ENCODE measurements around the gene CTNNA1.
"Not testable (repeated sequence)": the region's sequence is repeated elsewhere in the genome, so short reads cannot be mapped to it uniquely, and the experiment has no call there.

Gene CTNNA1

DNA sequence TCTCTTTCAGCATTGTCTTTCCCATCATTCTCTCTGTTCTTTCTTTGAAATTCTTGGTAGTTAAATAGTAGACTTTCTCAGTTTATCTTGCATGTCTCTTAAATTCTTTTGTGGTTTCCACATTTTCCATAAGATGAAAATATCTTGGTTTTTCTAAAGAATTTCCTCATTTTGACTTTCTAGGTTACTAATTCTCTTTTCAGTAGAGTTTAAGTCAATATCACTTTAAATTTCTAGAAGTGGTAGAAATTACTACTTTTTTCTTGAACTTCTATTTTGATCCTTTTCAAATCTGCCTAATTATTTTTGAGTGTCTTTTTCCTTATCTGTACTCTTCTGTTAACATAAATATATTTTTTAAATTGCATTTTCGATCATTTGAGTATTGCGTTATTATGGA is 145.5 kb downstream of the CTNNA1 start:
- DNase-seq (ENCODE audit: low read depth in 2 of 2) = no peak

DNA sequence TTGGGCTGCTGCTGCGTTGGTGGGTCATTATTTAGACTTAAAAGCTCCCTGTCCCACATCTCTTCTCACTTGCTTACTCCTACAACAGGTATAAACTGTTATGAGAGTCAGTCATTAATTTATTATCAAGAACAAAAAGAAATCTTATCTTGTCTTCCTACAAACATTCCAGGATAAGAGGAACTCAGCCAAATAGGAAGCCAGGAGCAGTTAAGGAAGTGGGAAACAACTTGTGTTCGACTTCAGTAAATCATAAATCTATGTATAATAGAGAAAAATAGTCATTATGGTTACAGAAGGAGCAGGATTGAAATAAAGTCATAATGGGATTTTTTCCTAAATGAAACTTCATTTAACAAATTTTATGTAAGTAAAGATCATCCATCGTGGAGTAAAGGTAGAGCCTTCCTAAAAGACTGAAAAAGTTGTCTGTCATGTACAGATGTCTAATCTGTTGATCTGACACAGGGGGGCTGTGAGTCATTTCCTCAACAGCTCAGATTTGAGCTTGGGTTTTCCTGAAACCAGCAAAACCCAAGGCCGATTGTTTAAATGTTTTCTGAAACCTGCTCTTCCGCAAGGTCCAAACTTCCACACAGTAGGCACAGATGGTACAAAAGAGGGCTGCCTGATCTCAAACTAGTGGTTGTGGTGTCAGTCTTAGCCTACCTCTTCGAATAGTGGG is 147.2 kb downstream of the CTNNA1 start:
- peak in 1 of 2 donors; percentile 22 for DNase-seq (ENCODE audit: low read depth in 2 of 2)

DNA sequence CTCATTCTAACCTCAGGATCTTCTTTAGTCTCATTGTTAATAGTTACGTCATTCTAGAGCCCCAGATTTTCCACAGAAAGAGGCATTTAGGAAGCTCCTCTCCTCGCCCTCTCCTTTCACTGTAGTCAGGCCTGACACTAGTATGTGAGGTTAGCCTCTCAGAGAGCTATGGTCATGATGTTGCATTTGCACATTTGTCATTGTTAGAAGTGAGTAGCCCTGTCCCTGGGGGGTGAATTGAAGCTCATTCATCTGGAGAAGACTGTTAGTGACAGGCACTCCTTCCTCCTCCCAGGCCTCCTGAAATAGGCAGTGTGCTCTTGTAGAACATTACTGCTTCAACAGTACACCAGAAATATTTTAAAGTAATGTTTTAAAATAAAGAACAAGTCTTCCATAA is 148.5 kb downstream of the CTNNA1 start:
- DNase-seq (ENCODE audit: low read depth in 2 of 2) = no peak

DNA sequence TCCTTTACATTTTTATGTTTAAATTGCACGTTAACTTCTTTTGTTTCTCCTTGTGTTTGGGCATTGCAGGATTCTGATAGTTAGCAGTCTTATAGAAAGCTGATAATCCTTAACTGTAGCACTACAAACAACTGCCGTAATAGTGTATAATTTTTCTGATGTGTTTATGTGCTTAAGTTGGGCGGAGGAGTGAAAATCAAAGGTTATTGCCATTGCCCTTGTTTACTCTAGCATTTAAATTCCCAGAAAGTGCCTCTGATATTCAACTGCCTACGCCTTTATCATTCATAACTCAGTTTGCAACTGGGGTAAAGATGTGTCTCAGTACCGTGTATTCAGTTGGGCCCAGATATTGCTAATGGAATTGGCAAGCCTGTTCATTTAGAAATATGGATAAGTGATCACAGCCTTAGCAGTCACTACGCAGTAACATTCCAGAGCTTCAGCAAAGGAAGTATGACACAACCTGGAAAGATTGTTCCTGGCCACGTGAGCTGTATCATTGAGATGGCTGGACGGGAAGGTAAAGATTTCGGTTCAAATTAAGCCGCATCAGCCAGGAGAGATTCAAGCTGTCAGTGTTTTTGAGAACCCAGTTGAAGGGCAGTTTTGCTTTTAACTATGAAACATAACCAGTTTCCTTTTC is 150.0 kb downstream of the CTNNA1 start:
- no peak for DNase-seq (ENCODE audit: low read depth in 2 of 2)

DNA sequence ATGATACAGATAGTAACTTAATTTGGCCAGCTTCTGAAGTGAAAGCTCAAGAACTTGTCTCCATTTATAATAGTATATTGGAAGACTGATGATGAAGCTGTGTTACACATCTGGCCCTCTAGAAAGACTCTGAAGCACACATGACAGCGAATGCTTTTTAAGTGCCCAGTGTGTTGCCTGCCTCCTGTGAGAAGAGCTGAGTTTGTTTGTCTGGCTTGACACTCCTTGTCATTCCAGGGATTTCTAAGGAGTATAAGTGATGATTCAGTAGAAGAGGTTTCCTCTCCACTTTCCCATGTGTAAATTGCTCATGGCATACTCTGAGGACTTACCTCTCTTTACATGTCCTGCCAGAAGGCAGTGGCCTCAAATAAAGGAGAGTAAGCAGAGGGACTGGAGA is 152.3 kb downstream of the CTNNA1 start:
- DNase-seq (ENCODE audit: low read depth in 2 of 2) = no peak

DNA sequence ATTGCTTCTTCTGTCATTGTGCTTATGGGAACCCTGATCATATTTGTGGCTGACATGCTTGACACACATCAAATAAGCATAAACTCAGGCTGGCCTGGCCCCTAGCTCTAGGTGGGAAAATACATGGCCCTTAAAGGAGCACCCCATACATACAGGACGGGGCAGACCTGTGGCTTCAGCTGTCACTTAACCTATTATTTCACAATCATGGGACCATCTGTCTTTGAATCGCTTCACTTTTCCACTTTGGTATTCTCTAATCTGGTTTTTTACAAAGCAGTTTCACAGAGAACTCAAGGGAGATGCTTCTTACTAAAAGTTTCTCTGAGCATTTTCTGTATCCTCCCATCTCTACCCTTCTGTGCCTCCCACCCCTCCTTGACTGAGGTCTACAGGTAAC is 156.5 kb downstream of the CTNNA1 start:
- no peak for DNase-seq (ENCODE audit: low read depth in 2 of 2)

DNA sequence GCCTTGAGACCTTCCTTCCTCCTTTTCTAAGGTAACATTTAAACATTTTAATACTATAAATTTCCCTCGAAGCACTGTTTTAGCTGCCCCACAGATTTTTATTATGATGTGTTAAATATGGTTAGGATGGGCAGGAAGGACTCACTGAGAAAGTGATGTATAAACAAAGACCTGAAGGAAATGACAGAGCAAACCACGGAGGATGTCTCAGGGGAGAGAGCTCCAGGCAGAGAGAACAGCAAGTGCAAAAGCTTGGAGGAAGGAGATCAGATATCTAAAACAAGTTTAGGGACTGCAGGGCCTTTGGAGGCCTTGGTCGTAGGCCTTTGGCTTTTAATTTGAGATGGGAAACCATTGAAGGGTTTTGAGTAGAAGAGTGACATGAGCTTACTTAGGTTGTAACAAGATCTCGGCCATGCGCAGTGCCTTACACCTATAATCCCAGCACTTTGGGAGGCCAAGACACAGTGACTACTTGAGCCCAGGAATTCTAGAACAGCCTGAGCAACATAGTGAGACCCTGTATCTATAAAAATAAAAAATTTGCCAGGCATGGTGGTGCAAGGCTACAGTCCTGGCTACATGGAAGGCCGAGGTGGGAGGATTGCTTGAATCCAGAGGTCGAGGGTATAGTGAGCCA is 157.4 kb downstream of the CTNNA1 start:
- no peak for DNase-seq (ENCODE audit: low read depth in 2 of 2)

DNA sequence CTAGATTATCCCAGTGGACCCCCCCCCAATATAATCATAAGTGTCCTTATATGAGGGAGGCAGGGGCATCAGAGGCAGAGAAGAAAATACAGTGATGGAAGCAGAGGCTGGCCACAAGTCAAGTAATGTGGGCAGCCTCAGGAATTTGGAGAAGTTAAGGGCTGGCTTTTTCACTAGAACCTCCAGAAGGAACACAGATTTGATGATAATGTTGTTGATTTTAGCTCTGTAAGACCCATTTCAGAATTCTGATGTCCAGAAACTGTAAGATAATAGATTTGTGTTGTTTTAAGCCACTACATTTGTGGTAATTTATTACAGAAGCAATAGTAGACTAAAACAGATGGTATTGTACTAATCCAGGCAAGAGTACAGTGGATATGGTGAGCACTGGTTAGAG is 158.2 kb downstream of the CTNNA1 start:
- no peak for DNase-seq (ENCODE audit: low read depth in 2 of 2)

DNA sequence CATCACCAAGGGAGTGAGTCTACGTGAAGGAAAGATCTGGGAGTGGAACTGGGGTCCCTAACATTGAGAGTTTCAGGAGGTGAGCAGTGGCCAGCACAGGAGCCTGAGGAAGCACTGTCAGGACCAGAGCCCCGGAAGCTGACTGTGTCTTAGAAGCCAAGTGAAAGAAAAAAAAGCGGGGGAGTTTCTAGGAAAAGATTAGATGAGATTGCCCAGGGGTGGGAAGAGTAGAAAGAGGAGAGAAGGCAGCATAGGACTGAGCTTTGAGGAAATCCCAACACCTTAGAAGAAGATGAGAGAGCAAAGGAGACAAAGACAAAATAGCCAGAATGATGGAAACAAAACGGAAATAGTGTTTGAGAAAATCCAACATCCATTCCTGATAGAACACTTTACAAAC is 158.9 kb downstream of the CTNNA1 start:
- no peak for DNase-seq (ENCODE audit: low read depth in 2 of 2)

DNA sequence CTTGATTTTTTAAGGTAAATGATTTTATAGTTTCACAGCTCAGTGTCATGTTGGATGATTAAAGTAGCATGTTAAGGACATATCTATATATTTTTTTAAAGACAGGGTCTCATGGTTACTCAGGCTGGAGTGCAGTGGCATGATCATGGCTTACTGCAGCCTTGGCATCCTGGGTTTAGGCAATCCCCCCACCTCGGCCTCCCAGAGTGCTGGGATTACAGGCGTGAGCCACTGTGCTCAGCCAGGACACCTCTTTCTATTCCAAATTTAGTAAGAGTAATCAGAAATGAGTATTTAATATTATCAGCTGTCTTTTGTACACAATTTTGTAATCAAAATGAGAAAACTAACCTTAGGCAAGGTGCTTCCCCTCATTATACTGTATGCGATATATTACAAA is 160.5 kb downstream of the CTNNA1 start:
- DNase-seq (ENCODE audit: low read depth in 2 of 2) = no peak

DNA sequence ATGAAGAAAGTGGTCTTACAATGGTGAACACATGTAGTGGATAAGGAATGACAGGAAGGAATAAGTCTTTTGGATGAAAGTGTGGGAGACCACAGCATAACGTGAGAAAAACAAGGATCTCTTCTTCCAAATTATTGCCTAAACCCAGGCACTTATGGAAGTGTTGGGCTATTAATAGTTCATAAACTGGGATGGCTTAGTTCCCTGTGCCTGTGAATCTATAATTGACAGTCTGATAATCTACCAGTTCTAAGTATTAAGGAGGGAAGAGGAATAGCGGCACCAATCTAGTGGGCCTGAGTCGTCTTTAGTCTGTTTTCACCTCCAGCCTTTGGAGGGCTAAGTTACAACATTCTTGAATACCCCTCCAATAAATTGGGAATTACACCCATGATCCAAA is 161.1 kb downstream of the CTNNA1 start:
- no peak for DNase-seq (ENCODE audit: low read depth in 2 of 2)

DNA sequence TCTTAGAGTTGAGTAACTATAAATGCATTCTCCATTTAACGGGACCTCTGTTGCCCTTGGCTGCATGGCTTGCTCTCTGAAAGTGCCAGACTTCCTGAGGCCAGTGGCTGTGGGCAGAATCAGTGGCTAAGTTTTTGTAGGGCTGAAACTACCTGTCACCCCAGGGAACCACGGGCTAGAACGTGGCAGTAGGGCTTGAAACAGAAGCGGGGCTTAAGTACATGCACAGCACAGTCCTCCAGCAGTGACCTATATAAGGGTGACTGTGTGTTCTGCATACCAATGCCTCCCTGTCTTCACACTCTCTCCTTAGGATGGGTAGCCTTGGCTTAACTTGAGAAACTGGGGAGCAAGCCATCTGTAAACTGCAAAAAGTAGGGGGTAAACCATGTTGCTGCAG is 165.5 kb downstream of the CTNNA1 start:
- no peak for DNase-seq (ENCODE audit: low read depth in 2 of 2)

DNA sequence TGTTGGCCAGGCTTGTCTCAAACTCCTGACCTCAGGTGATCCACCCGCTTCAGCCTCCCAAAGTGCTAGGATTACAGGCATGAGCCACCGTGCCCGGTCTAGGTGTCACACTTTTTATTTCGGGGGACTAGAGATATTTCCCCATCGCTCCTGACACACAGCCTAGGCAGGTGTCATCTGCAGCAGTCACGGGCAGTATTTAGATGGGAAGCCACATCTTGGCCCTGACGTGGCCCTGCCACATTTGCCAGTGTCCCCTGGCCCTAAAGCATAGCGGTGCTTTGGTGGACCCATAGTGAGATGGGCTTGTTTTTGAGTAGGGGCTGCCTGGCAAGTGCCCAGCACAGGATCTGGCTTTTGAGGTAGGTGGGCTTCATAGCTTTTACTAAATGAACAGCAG is 167.0 kb downstream of the CTNNA1 start:
- no peak for DNase-seq (ENCODE audit: low read depth in 2 of 2)

DNA sequence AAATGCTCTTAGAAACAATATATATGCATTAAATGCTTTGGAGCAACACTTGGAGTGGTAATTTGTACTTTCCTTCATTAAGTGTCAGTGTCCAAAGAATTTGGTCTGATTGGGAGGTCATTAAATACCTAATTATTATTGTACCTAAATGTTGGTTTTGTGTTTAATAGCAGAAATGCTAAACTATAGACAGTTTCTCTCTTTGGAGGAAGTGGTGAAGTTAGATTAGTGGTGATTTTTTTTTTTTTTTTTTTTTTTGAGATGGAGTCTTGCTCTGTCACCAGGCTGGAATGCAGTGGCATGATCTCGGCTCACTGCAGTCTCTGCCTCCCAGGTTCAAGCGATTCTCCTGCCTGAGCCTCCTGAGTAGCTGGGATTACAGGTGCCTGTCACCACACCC is 168.1 kb downstream of the CTNNA1 start:
- not testable (repeated sequence) for DNase-seq (ENCODE audit: low read depth in 2 of 2)

DNA sequence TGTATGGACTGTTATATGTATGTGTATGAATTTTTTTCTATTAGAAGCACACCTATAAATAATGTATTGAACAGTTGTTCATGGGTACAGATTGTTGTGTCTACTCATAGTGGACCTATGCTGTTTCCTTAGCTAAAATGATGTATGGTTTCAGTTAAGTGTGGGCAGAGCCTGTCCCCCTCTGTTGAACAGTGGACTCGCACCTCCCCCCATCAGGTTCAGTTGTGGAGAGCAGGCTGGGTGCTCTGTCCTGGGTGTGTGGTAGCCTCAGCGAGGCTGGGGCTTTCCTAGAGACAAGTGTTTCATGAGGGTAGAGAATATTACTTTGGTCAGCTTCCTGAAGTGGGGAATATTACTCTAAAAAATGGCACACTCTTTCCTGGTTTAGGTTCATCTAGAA is 169.3 kb downstream of the CTNNA1 start:
- no peak for DNase-seq (ENCODE audit: low read depth in 2 of 2)

DNA sequence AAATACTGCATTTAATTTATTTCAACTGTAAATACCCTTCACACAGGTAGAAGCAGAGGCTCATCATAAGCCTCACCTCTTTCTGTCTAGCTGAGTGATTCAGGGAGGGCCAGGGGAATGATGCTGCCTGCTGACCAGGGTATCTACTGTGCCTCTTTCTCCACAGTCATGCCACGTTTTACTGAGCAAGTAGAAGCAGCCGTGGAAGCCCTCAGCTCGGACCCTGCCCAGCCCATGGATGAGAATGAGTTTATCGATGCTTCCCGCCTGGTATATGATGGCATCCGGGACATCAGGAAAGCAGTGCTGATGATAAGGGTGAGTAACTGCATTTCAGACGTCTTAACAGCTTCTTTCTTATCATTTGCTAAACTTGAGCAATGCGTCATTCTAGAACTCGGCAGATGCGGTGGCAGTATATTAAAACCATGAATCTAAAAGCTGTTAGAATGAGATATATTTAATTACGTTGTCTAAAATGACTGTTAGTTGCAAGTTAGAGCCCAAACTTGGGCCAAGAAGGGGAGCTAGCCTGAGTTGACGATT is 171.9 kb downstream of the CTNNA1 start:
- DNase-seq (ENCODE audit: low read depth in 2 of 2) = no peak

DNA sequence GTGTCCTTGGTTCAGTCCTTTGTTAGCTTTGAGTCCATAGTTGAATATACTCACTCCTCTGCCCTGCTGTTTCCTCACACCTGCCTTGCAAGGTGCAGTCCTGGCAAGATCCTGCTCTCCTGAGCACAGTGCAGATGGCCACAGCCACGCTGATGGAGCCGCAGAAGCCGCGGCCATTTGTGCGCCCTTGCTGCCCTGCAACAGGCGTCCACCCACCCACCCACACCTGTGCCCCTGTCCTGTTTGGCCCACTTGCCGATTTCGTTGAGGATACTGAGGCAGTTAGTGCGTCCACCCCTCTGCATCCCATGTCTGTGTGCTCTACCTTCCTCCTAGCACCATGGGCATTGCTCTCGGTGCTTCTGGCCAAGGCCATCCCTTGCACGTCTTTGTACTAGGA is 173.0 kb downstream of the CTNNA1 start:
- DNase-seq (ENCODE audit: low read depth in 2 of 2) = no peak

DNA sequence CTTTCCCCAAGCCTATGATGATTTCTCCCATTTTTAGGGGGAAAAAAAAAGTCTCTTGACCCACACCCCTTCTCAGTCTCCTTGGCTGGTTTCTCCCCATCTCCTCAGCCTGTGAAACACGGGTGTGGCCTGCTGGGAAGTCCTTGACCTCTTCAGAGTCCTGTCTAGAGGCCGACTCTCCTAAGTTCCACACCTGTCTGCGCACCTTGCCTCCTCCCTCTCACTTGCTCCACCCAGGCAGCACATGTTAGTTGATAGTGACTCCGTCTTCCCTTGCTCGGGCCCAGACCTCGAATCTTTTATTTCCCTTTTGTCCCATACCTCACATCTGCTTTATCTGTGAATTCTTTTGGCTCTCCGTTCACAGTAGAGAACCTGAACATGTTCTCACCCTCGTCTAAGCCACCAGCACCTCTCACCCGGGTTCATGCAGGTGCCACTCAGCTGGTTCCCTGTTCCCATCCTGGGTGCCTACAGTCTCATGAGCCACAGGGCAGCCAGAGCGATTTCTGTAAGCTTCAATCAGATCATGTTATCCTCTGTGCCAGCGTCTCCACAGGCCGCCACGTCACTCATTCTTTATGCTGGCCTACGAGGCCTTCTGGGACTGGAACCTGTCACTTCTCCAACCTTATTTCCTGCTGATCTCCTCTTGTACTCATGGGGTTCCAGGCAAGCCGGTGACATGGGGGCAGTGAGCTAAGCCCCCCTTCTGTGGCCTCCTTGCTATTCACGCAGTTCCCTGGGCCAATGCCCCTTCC is 173.6 kb downstream of the CTNNA1 start:
- DNase-seq (ENCODE audit: low read depth in 2 of 2) = no peak

DNA sequence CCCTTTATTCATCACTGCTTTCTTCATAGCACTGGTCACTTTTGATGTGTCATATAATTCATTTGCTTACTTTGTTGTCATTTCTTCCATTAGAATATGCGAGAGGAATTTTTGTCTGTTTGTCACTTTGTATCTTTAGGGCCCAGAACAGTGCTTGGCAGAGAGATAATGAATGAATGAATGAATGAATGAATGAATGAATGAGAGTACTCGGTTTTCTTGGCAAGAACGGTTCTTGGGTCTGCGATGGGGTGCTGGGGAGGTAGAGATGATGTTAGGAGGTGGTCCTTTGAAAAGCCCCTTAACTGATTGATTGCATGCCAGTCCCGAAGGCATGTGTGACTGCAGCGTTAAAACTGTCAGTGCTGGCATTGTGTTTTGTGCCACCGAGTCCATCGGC is 174.3 kb downstream of the CTNNA1 start:
- no peak for DNase-seq (ENCODE audit: low read depth in 2 of 2)

DNA sequence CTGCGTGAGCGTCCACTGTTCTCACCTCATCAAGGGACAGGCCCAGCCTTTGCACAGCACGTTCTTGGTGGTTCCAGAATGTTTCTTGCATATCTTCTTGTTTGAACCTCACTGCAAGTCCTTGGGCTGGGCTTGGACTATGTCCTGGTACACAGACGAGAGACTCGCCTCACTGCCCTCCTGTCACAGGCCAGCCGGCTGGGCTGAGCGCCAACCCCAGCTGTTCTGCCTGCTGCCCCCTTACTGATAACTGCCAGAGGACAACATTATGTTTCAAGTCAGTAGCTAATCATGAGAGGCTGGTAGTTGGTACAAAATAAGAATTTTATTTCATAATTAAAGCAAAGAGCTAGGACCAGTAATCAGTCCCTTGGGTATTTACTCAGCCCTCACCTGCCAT is 174.8 kb downstream of the CTNNA1 start:
- no peak for DNase-seq (ENCODE audit: low read depth in 2 of 2)

DNA sequence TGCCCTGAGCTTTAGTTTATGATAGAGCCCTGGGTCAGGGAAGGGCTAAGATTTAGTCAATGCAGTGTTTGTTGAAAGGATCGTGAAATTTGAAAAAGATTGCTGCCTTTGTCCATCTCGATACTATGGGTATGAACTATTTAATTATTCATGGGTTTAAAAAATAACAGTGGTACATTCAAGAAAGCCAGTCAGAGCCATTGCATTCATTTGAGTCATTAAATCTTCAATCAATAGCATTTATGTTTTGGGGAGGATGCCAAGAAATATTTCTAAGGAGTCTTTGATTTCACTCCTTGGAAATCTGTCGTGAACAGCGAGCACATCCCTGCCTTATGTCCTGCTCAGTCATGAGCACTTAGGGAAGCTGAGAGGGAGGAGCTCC is 176.3 kb downstream of the CTNNA1 start:
- no peak for DNase-seq (ENCODE audit: low read depth in 2 of 2)

DNA sequence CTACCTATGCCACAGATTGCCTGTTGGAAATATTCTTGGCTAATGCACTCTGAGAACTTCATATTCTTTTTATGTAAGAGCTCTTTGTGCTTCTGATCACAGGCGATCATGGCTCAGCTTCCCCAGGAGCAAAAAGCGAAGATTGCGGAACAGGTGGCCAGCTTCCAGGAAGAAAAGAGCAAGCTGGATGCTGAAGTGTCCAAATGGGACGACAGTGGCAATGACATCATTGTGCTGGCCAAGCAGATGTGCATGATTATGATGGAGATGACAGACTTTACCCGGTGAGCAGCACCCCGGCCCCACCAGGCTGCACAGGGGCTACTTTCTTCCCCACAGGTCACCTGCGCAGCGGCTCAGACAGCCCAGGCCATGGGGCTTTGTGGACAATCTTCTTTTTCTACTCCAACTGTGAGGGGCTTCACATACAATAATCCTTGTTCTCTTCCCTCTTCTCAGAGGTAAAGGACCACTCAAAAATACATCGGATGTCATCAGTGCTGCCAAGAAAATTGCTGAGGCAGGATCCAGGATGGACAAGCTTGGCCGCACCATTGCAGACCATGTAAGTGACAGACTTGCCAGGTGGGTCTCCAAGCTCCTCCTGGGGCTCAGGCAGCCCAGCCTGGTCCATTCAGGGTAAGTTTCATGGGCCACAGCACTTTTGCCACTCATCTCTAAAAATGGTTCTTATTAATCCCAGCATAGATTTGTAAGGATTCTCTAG is 177.3 kb downstream of the CTNNA1 start:
- DNase-seq (ENCODE audit: low read depth in 2 of 2) = no peak
